Naive thymus-derived CD4-positive, alpha-beta T cell (primary cell): ENCODE measurements around the gene PEX7. TPM values are rescaled to one million over a fixed set of nuclear protein-coding genes. Genes with fewer than 3 reads are reported as not detected.

ENCODE experiments used
- ATAC-seq: fragments of 150-1000 bp; cut with Tn5 transposase; 2 replicates; pipeline ENCODE4 v1.10.0; 2021; ENCODE audit warnings: mild to moderate bottlenecking, moderate library complexity
- CTCF ChIA-PET: fragments of 350-600 bp; sonication (Branson Sonifier 250); formaldehyde crosslinking; loops from one replicate; lab custom pipeline; 2021; ENCODE audit warnings: antibody characterized with exemption; lab: Charles Lee
- POLR2A ChIA-PET: fragments of 350-600 bp; sonication (Branson Sonifier 250); formaldehyde crosslinking; loops from one replicate; lab custom pipeline; 2021; ENCODE audit warnings: antibody characterized with exemption, inconsistent platforms; lab: Charles Lee
- DNase-seq, 9 donors: peaks; one replicate each; pipeline versions ENCODE4 v3.0.0 to v3.0.0-alpha.2; 2020 to 2022; ENCODE audit warnings: mixed read lengths in 1 of 9
- H3K27ac ChIP-seq: one replicate; pipeline ENCODE4 v1.7.0; 2013; ENCODE audit warnings: mild to moderate bottlenecking, low read depth, low read length, moderate library complexity
- H3K27me3 ChIP-seq, 2 donors: one replicate each; pipeline ENCODE4 v1.7.0; 2013; ENCODE audit warnings: low read length in 2 of 2, mild to moderate bottlenecking in 2 of 2, moderate library complexity in 2 of 2; ENCODE audit not compliant: control insufficient read depth in 2 of 2, insufficient read depth in 2 of 2
- H3K36me3 ChIP-seq, 3 experiments: 1 replicate in 2 of 3; 2 replicates in 1 of 3; pipeline ENCODE4 v1.7.0; 2013; ENCODE audit warnings: low read length in 3 of 3, mild to moderate bottlenecking in 3 of 3, moderate library complexity in 1 of 3; ENCODE audit not compliant: insufficient read depth in 3 of 3, control insufficient read depth in 2 of 3
- H3K4me1 ChIP-seq, 2 donors: one replicate each; pipeline ENCODE4 v1.7.0; 2013; ENCODE audit warnings: low read length in 2 of 2, mild to moderate bottlenecking in 2 of 2, moderate library complexity in 1 of 2; ENCODE audit not compliant: control insufficient read depth in 2 of 2, insufficient read depth in 2 of 2
- H3K4me3 ChIP-seq: 2 replicates; pipeline ENCODE4 v1.7.0; 2013; ENCODE audit warnings: mild to moderate bottlenecking, low read length
- H3K9me3 ChIP-seq, 3 experiments: 1 replicate in 2 of 3; 2 replicates in 1 of 3; pipeline ENCODE4 v1.7.0; 2013; ENCODE audit warnings: low read length in 3 of 3; ENCODE audit not compliant: control insufficient read depth in 2 of 3
- H3K27ac Mint-ChIP-seq, 9 donors: one replicate each; pipeline ENCODE4 v1.8.0; 2020 to 2022; ENCODE audit warnings: mixed read lengths in 9 of 9, mild to moderate bottlenecking in 8 of 9, moderate library complexity in 5 of 9, inconsistent platforms in 2 of 9
- H3K27me3 Mint-ChIP-seq, 5 donors: one replicate each; pipeline ENCODE4 v1.8.0; 2021 to 2022; ENCODE audit warnings: mixed read lengths in 5 of 5, mild to moderate bottlenecking in 1 of 5
- H3K36me3 Mint-ChIP-seq, 5 donors: one replicate each; pipeline ENCODE4 v1.8.0; 2020 to 2022; ENCODE audit warnings: mixed read lengths in 5 of 5, mild to moderate bottlenecking in 3 of 5, inconsistent platforms in 1 of 5
- H3K4me1 Mint-ChIP-seq, 7 donors: one replicate each; pipeline ENCODE4 v1.8.0; 2020 to 2022; ENCODE audit warnings: mixed read lengths in 7 of 7, mild to moderate bottlenecking in 3 of 7, inconsistent platforms in 1 of 7
- H3K4me3 Mint-ChIP-seq, 10 donors: one replicate each; pipeline ENCODE4 v1.8.0; 2020 to 2022; ENCODE audit warnings: mild to moderate bottlenecking in 10 of 10, mixed read lengths in 10 of 10, moderate library complexity in 6 of 10, inconsistent platforms in 2 of 10
- H3K9me3 Mint-ChIP-seq, 11 donors: one replicate each; pipeline ENCODE4 v1.8.0; 2020 to 2022; ENCODE audit warnings: mixed read lengths in 11 of 11, mild to moderate bottlenecking in 4 of 11, inconsistent platforms in 1 of 11, moderate library complexity in 1 of 11
- intact Hi-C, 2 donors: fragments of 100-400 bp; cut with micrococcal nuclease; formaldehyde crosslinking; loops; one replicate each; pipeline ENCODE4 v1.15.1; 2023
- polyA plus RNA-seq, 2 donors: library from polyadenylated mRNA; unstranded; fragments of 300-500 nt; fragmentation: Illumina TruSeq; gene quantifications; one replicate each; pipeline ENCODE4 v1.2.3, GENCODE V29; 2021
- total RNA-seq, 6 experiments: library from RNA in 5 of 6; stranded (reverse) in 5 of 6; gene quantifications; 1 replicate in 5 of 6; 2 replicates in 1 of 6; pipeline ENCODE4 v1.2.3 and lab custom pipeline; 2021 to 2026

The PEX7 gene
- total and polyA plus RNA-seq, 7 experiments from 2014 or later, result 4.0 to 6.6 (median 5.6) TPM

DNA sequence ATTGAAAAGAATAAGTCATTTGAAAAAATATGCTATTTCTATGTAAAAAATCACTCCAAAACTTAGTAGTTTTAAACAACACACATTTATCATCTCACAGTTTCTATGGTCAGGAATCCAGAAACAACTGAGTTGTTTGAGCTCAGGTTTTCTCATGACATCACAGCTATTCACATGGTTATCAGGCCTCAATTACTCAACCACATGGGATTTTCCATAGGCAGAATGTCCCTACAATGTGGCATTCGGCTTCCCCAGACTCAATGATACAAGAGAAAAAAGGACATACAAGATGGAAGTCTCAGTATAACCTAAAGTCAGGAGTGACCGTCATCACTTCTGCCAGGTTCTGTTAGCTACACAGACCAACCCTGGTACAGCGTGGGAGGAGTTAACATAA lies 96.3 kb downstream of the PEX7 start:
- Histone ChIP-seq H3K4me1 (peaks cover 12 to 19% of the 10 kb centered on the region in 2 donors), H3K27me3 (peaks cover 7 to 14% of the 10 kb centered on the region in 2 donors), H3K4me3 (no peak overlapping the region), H3K9me3 (no peaks in the 10 kb centered on the region), H3K36me3 (no peaks in the 10 kb centered on the region), H3K27ac (no peak overlapping the region)
- peaks cover 0 to 26% (median 20%) of the 10 kb centered on the region in 5 donors for H3K36me3 Mint-ChIP-seq
- POLR2A ChIA-PET, result interaction anchor here (1.1 kb wide), 1 partner anchor 12 kb away, joined by 3 read pairs; no protein-coding TSS in a partner anchor
- peaks cover 29 to 47% (median 37%) of the 10 kb centered on the region in 5 donors for H3K27me3 Mint-ChIP-seq
- no peak overlapping the region for H3K27ac Mint-ChIP-seq
- no peak overlapping the region for H3K4me3 Mint-ChIP-seq
- no peak for DNase-seq
- H3K4me1 Mint-ChIP-seq, result peaks cover 15 to 26% (median 18%) of the 10 kb centered on the region in 7 donors
- intact Hi-C loops, result no loop called here
- CTCF ChIA-PET, result no interaction called here
- no peak for ATAC-seq
- H3K9me3 Mint-ChIP-seq, result no peaks in the 10 kb centered on the region

DNA sequence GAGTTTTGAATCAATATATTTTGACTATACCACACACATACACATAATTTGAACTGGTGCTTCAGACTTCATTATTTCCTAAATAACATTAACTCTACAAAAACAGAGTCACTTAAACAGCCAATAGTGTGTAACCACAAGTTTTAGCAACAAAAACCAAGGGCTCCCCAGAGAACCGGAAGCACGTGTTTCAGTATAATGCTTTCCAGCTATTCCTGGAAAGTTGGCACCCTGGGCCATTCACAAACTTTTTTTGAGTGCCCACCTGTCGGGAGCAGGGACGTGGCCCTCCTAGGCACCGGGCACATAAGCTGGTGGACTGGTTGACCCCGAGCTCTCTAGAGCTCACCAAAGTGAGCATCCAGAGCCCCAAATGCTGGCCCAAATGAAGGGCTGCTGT lies 97.8 kb downstream of the PEX7 start:
- peak overlapping the region in 1 of 9 donors; percentile 40 for H3K27ac Mint-ChIP-seq
- intact Hi-C loops, result loop anchor here (2.0 to 10.0 kb wide), 4 partner anchors 95 to 579 kb away; partner anchors contain the start of gene PEX7 (in 2 of the 2)
- peak; percentile 18 for ATAC-seq

DNA sequence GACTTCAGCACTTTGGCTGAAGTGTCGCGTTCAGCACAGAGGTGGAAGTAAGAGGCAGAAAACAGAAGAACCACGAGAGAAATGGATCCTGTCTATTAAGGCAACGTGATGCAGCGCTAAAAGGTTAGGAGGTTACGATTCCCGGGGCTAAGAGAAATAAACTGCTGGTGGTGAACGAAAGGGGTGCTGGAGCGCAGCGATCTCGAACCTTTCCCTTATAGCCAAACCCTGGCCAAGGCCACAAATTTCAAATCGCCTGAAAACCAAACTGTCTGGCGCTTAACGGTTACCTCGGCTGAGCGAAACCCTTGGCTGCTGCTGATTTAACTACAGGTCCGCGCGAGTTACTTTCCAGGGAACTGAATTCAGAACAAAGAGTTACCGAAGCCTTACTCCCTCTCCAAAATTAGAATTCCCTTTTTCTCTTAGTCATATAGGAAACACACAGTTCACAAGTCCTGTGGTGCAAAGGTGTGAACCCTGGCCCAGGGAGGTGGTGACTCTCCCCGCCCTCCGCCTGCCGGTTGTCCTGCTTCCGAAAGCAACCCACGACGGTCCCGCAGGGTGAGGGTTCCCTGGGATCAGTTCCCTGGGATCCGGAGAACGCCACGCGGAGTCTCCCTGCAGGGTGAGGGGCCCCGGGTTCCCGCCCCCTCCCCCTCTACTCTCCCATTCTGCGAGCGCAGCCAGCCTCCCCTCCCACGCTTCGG lies 98.4 kb downstream of the PEX7 start:
- Histone ChIP-seq H3K4me3 (peak overlapping the region; percentile 6), H3K4me1 (peaks cover 12 to 19% of the 10 kb centered on the region in 2 donors), H3K27me3 (peaks cover 7 to 14% of the 10 kb centered on the region in 2 donors), H3K9me3 (no peaks in the 10 kb centered on the region), H3K27ac (no peak overlapping the region), H3K36me3 (no peaks in the 10 kb centered on the region)
- intact Hi-C loops, result loop anchor here (2.0 to 10.0 kb wide), 4 partner anchors 96 to 578 kb away; partner anchors contain the start of gene PEX7 (in 2 of the 2)
- ChIA-PET CTCF (no interaction called here), POLR2A (no interaction called here)
- Mint-ChIP-seq H3K4me1 (peaks cover 16 to 31% (median 19%) of the 10 kb centered on the region in 7 donors), H3K27ac (peak overlapping the region in 1 of 9 donors; percentile 40), H3K9me3 (no peaks in the 10 kb centered on the region), H3K4me3 (peak overlapping the region; percentile 74 to 90 (median 84)), H3K36me3 (peaks cover 0 to 9% (median 8%) of the 10 kb centered on the region in 5 donors), H3K27me3 (peaks cover 43 to 66% (median 50%) of the 10 kb centered on the region in 5 donors)
- DNase-seq (peak in 1 of 9 donors; percentile 7), ATAC-seq (peak; percentile 26)

More for the DNA sequence above, 97.8 kb downstream of the PEX7 start:
- peak in 1 of 9 donors; percentile 4 for DNase-seq
- Mint-ChIP-seq H3K9me3 (no peaks in the 10 kb centered on the region), H3K4me1 (peaks cover 16 to 31% (median 19%) of the 10 kb centered on the region in 7 donors), H3K36me3 (peaks cover 0 to 15% (median 9%) of the 10 kb centered on the region in 5 donors), H3K4me3 (peak overlapping the region; percentile 74 to 90 (median 84)), H3K27me3 (peaks cover 41 to 60% (median 50%) of the 10 kb centered on the region in 5 donors)
- no peaks in the 10 kb centered on the region for H3K36me3 ChIP-seq
- H3K27ac ChIP-seq, result no peak overlapping the region
- H3K4me3 ChIP-seq, result peak overlapping the region; percentile 6
- H3K9me3 ChIP-seq, result no peaks in the 10 kb centered on the region
- peaks cover 12 to 19% of the 10 kb centered on the region in 2 donors for H3K4me1 ChIP-seq
- ChIA-PET CTCF (interaction anchor here (0.7 kb wide), 1 partner anchor 95 kb away, joined by 3 read pairs; no protein-coding TSS in a partner anchor), POLR2A (no interaction called here)
- peaks cover 7 to 14% of the 10 kb centered on the region in 2 donors for H3K27me3 ChIP-seq

DNA sequence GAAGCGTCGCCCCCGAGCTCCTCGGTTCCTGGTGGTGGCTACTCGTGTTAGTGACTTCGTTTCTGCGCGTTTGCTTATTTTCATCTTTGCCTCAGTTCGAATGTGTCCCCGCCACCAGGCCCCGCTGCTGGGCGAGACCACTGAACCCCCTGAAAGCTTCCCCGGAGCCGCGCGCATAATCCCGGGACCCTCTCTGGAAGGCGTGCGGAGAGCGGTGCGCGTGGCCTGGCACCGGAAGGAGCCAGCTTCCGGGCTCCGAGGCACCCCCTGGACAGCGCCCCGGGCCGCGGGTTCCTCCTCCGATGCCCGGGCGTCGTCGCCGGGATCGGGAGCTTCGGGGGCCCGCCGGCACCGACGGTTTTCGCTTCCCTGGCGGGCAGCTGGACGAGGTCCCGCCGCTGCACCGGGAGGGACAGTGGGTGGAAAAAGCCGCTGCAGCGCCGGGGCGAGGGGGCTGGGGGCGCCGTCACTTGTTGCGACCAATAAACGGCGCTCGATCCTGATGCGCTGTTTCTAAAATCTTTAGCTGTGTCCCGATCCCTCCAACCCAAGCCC lies 99.1 kb downstream of the PEX7 start:
- H3K9me3 Mint-ChIP-seq, result no peaks in the 10 kb centered on the region
- no peak for DNase-seq
- ATAC-seq, result no peak
- Histone ChIP-seq H3K27me3 (peaks cover 7 to 14% of the 10 kb centered on the region in 2 donors), H3K4me1 (peaks cover 12 to 19% of the 10 kb centered on the region in 2 donors), H3K27ac (no peak overlapping the region), H3K9me3 (no peaks in the 10 kb centered on the region), H3K36me3 (no peaks in the 10 kb centered on the region), H3K4me3 (peak overlapping the region; percentile 6)
- H3K27me3 Mint-ChIP-seq, result peaks cover 49 to 71% (median 50%) of the 10 kb centered on the region in 5 donors
- peaks cover 0 to 6% (median 4%) of the 10 kb centered on the region in 5 donors for H3K36me3 Mint-ChIP-seq
- peak overlapping the region; percentile 70 to 90 (median 82) for H3K4me3 Mint-ChIP-seq
- POLR2A ChIA-PET, result no interaction called here
- CTCF ChIA-PET, result interaction anchor here (1.0 kb wide), 1 partner anchor 129 kb away, joined by 4 read pairs; the partner anchor contains the start of gene MAP3K5
- intact Hi-C loops, result loop anchor here (2.0 to 10.0 kb wide), 4 partner anchors 97 to 577 kb away; partner anchors contain the start of gene PEX7 (in 2 of the 2)
- no peak overlapping the region for H3K27ac Mint-ChIP-seq
- H3K4me1 Mint-ChIP-seq, result peaks cover 16 to 31% (median 19%) of the 10 kb centered on the region in 7 donors

DNA sequence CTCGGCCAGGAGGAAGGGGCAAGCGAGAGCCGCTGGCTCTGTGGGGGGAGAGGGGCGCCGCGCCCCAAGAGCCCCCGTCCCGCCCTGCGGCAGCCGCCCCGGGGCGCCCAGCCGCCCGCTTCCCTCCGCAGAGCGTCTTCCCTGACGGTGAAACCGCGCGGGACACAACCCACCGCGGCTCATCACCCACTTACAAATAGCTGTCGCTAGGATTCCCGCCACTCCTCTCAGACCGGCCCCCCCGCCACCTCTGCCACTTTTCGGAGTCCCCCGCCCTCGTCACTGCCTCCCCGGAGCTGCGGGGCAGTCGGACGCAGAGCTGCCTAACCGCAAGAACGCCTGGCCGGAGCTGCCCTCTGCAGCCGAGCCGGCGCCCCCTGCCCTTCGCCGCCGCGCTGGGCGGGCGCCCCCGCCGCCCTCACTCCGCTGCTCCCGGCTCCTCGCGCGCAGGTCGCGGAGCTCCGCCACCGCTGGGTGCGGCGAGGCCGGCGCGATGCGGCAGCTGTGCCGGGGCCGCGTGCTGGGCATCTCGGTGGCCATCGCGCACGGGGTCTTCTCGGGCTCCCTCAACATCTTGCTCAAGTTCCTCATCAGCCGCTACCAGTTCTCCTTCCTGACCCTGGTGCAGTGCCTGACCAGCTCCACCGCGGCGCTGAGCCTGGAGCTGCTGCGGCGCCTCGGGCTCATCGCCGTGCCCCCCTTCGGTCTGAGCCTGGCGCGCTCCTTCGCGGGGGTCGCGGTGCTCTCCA lies 99.7 kb downstream of the PEX7 start, which contains the start of gene SLC35D3:
SLC35D3 (plus strand) TSS at position 366 of the 749 bp plus-strand sequence; CDS start at position 494, 128 bp downstream.
- peaks cover 16 to 31% (median 19%) of the 10 kb centered on the region in 7 donors for H3K4me1 Mint-ChIP-seq
- Histone ChIP-seq H3K27ac (no peak within 1 kb of the TSS), H3K27me3 (peaks cover 7 to 14% of the 10 kb centered on the region in 2 donors), H3K36me3 (no peaks in the 10 kb centered on the region), H3K4me3 (peak within 1 kb of the TSS; percentile 13), H3K4me1 (peaks cover 12 to 19% of the 10 kb centered on the region in 2 donors), H3K9me3 (no peaks in the 10 kb centered on the region)
- peak within 1 kb of the TSS; percentile 79 to 90 (median 84) for H3K4me3 Mint-ChIP-seq
- no peaks in the 10 kb centered on the region for H3K36me3 Mint-ChIP-seq
- intact Hi-C loops, result loop anchor here (2.0 to 10.0 kb wide), 4 partner anchors 97 to 577 kb away; partner anchors contain the start of gene PEX7 (in 2 of the 2)
- no peaks in the 10 kb centered on the region for H3K9me3 Mint-ChIP-seq
- peak in 4 of 9 donors; percentile 13 to 34 (median 17) for DNase-seq
- H3K27ac Mint-ChIP-seq, result no peak within 1 kb of the TSS
- ATAC-seq, result peak; percentile 44
- peaks cover 49 to 74% (median 56%) of the 10 kb centered on the region in 5 donors for H3K27me3 Mint-ChIP-seq
- ChIA-PET CTCF (interaction anchor here (1.0 kb wide), 1 partner anchor 130 kb away, joined by 4 read pairs; the partner anchor contains the start of gene MAP3K5), POLR2A (no interaction called here)
